Activated CD4-positive, alpha-beta T cell treated with anti-CD3 and anti-CD28 coated beads, Interleukin-2, amount 50 U/mL, for 48 hours (primary cell): Measurements from ENCODE around the gene CCNH.

Experiments used
- DNase-seq, 2 experiments: peaks; one replicate each; pipeline ENCODE4 v3.0.0-alpha.2; 2020

CCNH gene

DNA sequence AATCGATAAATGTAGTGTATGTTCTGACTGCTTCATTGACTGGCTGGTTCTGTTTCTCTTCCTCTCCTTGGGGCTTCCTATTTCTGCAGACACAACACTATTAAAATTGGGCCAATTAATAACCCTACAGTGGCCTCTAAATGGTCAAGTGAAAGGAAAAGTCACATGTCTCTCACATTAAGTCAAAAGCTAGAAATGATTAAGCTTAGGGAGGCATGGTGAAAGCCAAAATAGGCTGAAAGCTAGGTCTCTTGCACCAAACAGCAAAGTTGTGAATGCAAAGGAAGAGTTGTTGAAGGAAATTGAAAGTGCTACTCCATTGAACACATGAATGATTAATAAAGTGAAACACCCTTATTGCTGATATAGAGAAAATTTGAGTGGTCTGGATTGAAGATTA lies 58.2 kb downstream of the CCNH start:
- no peak for DNase-seq

DNA sequence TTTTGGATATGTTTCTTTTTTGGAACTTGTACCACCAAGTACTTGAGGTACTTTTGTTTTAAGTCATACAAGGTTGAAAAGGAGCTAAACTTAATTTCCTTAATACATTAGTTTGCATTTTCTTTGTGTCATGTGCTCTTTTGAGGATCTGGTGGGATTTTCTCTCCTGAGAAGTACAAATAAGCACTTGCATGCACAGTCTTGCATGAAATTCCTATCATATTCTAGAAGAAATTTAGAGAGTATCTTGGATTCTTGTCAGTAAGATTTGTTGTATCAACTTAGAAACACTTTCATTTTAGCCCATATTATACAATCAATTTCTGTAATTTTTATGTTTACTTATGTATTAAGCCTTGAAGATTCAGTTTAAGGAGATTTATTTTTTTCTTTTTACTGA lies 64.9 kb downstream of the CCNH start:
- DNase-seq, result no peak

DNA sequence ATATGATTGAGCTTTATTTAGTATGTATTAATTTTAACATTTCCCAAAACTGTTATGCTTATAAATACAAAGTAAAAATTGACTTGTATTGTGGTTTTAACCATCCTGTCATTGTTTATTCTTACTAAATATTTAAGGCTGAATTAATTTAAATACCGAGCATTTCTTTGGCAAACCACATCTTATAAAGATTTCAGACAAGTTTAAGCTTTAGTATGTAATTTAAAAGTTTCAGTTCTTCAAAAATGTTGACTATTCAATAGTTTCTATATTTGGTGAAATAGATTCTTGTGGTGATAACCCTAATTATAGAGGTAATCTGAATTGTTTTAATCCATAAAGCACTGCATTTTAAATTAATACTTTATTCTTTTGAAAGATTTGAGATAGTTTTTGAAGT lies 65.5 kb downstream of the CCNH start:
- no peak for DNase-seq
